ENCODE measurements around the gene PLCXD3.

GRCh38 chr5:41370482-41370881 is 139.9 kb downstream of the PLCXD3 start:
- TF ChIP-seq, protein P1, sequence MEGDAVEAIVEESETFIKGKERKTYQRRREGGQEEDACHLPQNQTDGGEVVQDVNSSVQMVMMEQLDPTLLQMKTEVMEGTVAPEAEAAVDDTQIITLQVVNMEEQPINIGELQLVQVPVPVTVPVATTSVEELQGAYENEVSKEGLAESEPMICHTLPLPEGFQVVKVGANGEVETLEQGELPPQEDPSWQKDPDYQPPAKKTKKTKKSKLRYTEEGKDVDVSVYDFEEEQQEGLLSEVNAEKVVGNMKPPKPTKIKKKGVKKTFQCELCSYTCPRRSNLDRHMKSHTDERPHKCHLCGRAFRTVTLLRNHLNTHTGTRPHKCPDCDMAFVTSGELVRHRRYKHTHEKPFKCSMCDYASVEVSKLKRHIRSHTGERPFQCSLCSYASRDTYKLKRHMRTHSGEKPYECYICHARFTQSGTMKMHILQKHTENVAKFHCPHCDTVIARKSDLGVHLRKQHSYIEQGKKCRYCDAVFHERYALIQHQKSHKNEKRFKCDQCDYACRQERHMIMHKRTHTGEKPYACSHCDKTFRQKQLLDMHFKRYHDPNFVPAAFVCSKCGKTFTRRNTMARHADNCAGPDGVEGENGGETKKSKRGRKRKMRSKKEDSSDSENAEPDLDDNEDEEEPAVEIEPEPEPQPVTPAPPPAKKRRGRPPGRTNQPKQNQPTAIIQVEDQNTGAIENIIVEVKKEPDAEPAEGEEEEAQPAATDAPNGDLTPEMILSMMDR (IDR thresholded peaks at IDR 0.05; ENCODE audit: insufficient read depth, low read length), result no peak
- TF ChIP-seq POLR2AphosphoS5 (IDR thresholded peaks at IDR 0.05; ENCODE audit: low read depth) (no peak), REST (IDR thresholded peaks at IDR 0.05; ENCODE audit: insufficient replicate concordance, low read depth) (no peak)

Measured in HL-60 (cell line).